Hepatocyte (in vitro differentiated cells): ENCODE measurements around the gene PDYN. TPM values are rescaled to one million over a fixed set of nuclear protein-coding genes. Genes with fewer than 3 reads are reported as not detected.

Experiments
- DNase-seq: peaks from one replicate; pipeline ENCODE4 v3.0.0-alpha.2; 2016; ENCODE audit warnings: low spot score
- H2AFZ ChIP-seq: fragments of 200-600 bp; sonication (generic); 2 replicates; pipeline ENCODE4 v1.6.0; 2016; ENCODE audit warnings: antibody characterized with exemption, mild to moderate bottlenecking
- H3K27ac ChIP-seq: fragments of 200-600 bp; sonication (generic); 2 replicates; pipeline ENCODE4 v1.5.1; 2016; ENCODE audit warnings: mild to moderate bottlenecking
- H3K27me3 ChIP-seq: fragments of 200-600 bp; sonication (generic); 2 replicates; pipeline ENCODE4 v1.6.1; 2016
- H3K36me3 ChIP-seq: fragments of 200-600 bp; sonication (generic); replicated peaks from 2 replicates; pipeline ENCODE4 v1.5.1; 2016; ENCODE audit warnings: low read depth; ENCODE audit not compliant: insufficient read depth
- H3K4me1 ChIP-seq: fragments of 200-600 bp; sonication (generic); 2 replicates; pipeline ENCODE4 v1.5.1; 2016; ENCODE audit warnings: mild to moderate bottlenecking, moderate library complexity; ENCODE audit not compliant: insufficient read depth
- H3K4me2 ChIP-seq: fragments of 200-600 bp; sonication (generic); 2 replicates; pipeline ENCODE4 v1.6.0; 2016
- H3K4me3 ChIP-seq: fragments of 200-600 bp; sonication (generic); 2 replicates; pipeline ENCODE4 v1.5.1; 2016; ENCODE audit warnings: mild to moderate bottlenecking
- H3K79me2 ChIP-seq: fragments of 200-600 bp; sonication (generic); 2 replicates; pipeline ENCODE4 v1.6.0; 2017; ENCODE audit warnings: mild to moderate bottlenecking
- H3K9me2 ChIP-seq: fragments of 200-600 bp; sonication (generic); replicated peaks from 2 replicates; pipeline ENCODE4 v1.6.0; 2017; ENCODE audit warnings: mild to moderate bottlenecking; ENCODE audit not compliant: insufficient read depth
- H3K9me3 ChIP-seq: fragments of 200-600 bp; sonication (generic); 2 replicates; pipeline ENCODE4 v1.5.1; 2016; ENCODE audit warnings: low read depth, mild to moderate bottlenecking
- H4K20me1 ChIP-seq: fragments of 200-600 bp; sonication (generic); 2 replicates; pipeline ENCODE4 v1.6.0; 2016; ENCODE audit warnings: mild to moderate bottlenecking; ENCODE audit not compliant: insufficient read depth, poor library complexity, severe bottlenecking
- CTCF ChIP-seq: fragments of 200-600 bp; sonication (generic); IDR thresholded peaks from 2 replicates; pipeline ENCODE4 v1.5.1; 2016; ENCODE audit warnings: antibody characterized with exemption, mild to moderate bottlenecking; ENCODE audit not compliant: poor library complexity
- EZH2 ChIP-seq: fragments of 200-600 bp; sonication (generic); IDR thresholded peaks from 2 replicates; pipeline ENCODE4 v1.6.1; 2016; ENCODE audit warnings: antibody characterized with exemption, mild to moderate bottlenecking, borderline replicate concordance
- EZH2phosphoT487 ChIP-seq: fragments of 200-600 bp; sonication (generic); IDR thresholded peaks from one replicate; pipeline ENCODE4 v1.6.1; 2018; ENCODE audit warnings: antibody characterized with exemption, mild to moderate bottlenecking, low read depth, moderate library complexity; ENCODE audit not compliant: unreplicated experiment, severe bottlenecking
- whole genome bisulfite sequencing: methylation state at CpG from one replicate; pipeline ENCODE4 v1.1.6; 2016; ENCODE audit warnings: low lambda C conversion rate; ENCODE audit errors: missing lambda C conversion rate; 5-methylcytosine and 5-hydroxymethylcytosine counted together
- polyA plus RNA-seq: library from polyadenylated mRNA; unstranded; fragments of >200 nt; fragmentation: Nextera tagmentation; extraction: Ambion mirVana; gene quantifications from 2 replicates; pipeline ENCODE4 v1.2.1, GENCODE V29; 2016
- total RNA-seq: library from RNA; depleted of rRNA; stranded (reverse); fragments of >200 nt; gene quantifications from 2 replicates; pipeline ENCODE4 v1.2.3, GENCODE V29; 2014

The PDYN gene
- total and polyA plus RNA-seq, 2 experiments from 2014 or later: not detected

GRCh38 chr20:1961374-1961773 is 32.5 kb downstream of the PDYN start:
- H3K4me2 ChIP-seq: no peak overlapping the region
- H3K27ac ChIP-seq: no peak overlapping the region
- WGBS: 78% methylated on average over 5 of the region's 5 CpGs
- no peaks in the 10 kb centered on the region for H4K20me1 ChIP-seq
- TF ChIP-seq CTCF (no peak), EZH2phosphoT487 (no peak), EZH2 (no peak)
- no peaks in the 10 kb centered on the region for H3K9me2 ChIP-seq
- no peaks in the 10 kb centered on the region for H3K4me1 ChIP-seq
- no peaks in the 10 kb centered on the region for H3K9me3 ChIP-seq
- no peak overlapping the region for H2AFZ ChIP-seq
- peaks cover 17% of the 10 kb centered on the region for H3K27me3 ChIP-seq
- no peak overlapping the region for H3K4me3 ChIP-seq
- no peak for DNase-seq
- H3K79me2 ChIP-seq: no peaks in the 10 kb centered on the region
- no peaks in the 10 kb centered on the region for H3K36me3 ChIP-seq

- Histone ChIP-seq H3K4me2 (no peak overlapping the region), H3K4me1 (no peaks in the 10 kb centered on the region), H3K4me3 (no peak overlapping the region), H3K27me3 (peaks cover 13% of the 10 kb centered on the region), H4K20me1 (no peaks in the 10 kb centered on the region), H3K36me3 (no peaks in the 10 kb centered on the region), H3K9me2 (no peaks in the 10 kb centered on the region), H2AFZ (no peak overlapping the region), H3K27ac (no peak overlapping the region), H3K79me2 (no peaks in the 10 kb centered on the region), H3K9me3 (no peaks in the 10 kb centered on the region)
- no peak for TF ChIP-seq EZH2phosphoT487
- TF ChIP-seq EZH2: no peak
- TF ChIP-seq CTCF: no peak
- 63% methylated on average over 2 of the region's 2 CpGs for WGBS
- no peak for DNase-seq
Measured at GRCh38 chr20:1959156-1959555, 34.7 kb downstream of the PDYN start.

- H3K9me2 ChIP-seq: no peaks in the 10 kb centered on the region
- no peaks in the 10 kb centered on the region for H3K79me2 ChIP-seq
- no peaks in the 10 kb centered on the region for H3K36me3 ChIP-seq
- no peak overlapping the region for H2AFZ ChIP-seq
- no peak for TF ChIP-seq EZH2
- no peak for TF ChIP-seq CTCF
- no peak for TF ChIP-seq EZH2phosphoT487
- H3K27me3 ChIP-seq: peaks cover 6% of the 10 kb centered on the region
- no peaks in the 10 kb centered on the region for H3K9me3 ChIP-seq
- H3K4me1 ChIP-seq: no peaks in the 10 kb centered on the region
- H3K27ac ChIP-seq: no peak overlapping the region
- no peaks in the 10 kb centered on the region for H4K20me1 ChIP-seq
- no peak overlapping the region for H3K4me2 ChIP-seq
- no peak overlapping the region for H3K4me3 ChIP-seq
- DNase-seq: no peak
- 89% methylated on average over 2 of the region's 2 CpGs for WGBS
Measured at GRCh38 chr20:1958426-1958825, 35.4 kb downstream of the PDYN start.

GRCh38 chr20:1955217-1955616 is 38.6 kb downstream of the PDYN start:
- no peak overlapping the region for H2AFZ ChIP-seq
- TF ChIP-seq EZH2 (no peak), EZH2phosphoT487 (no peak), CTCF (no peak)
- no peaks in the 10 kb centered on the region for H3K36me3 ChIP-seq
- no peaks in the 10 kb centered on the region for H4K20me1 ChIP-seq
- peak overlapping the region; percentile 21 for H3K4me2 ChIP-seq
- H3K9me2 ChIP-seq: no peaks in the 10 kb centered on the region
- 27% methylated on average over 8 of the region's 8 CpGs for WGBS
- no peak for DNase-seq
- H3K4me1 ChIP-seq: no peaks in the 10 kb centered on the region
- no peak overlapping the region for H3K4me3 ChIP-seq
- H3K27me3 ChIP-seq: no peaks in the 10 kb centered on the region
- H3K9me3 ChIP-seq: no peaks in the 10 kb centered on the region
- H3K79me2 ChIP-seq: no peaks in the 10 kb centered on the region
- H3K27ac ChIP-seq: no peak overlapping the region
